ENCODE results near the gene NXPH1.
A peak's percentile ranks its signal among the peaks of the same experiment; 100 is the strongest.
"Not testable (repeated sequence)": the region's sequence is repeated elsewhere in the genome, so short reads cannot be mapped to it uniquely, and the experiment has no call there.

NXPH1 gene

GRCh38 chr7:8612584-8612983 lies 179.2 kb downstream of the NXPH1 start:
- no peak for DNase-seq

- DNase-seq = no peak
These were observed 179.8 kb downstream of the NXPH1 start for GRCh38 chr7:8613191-8613590.

DNA sequence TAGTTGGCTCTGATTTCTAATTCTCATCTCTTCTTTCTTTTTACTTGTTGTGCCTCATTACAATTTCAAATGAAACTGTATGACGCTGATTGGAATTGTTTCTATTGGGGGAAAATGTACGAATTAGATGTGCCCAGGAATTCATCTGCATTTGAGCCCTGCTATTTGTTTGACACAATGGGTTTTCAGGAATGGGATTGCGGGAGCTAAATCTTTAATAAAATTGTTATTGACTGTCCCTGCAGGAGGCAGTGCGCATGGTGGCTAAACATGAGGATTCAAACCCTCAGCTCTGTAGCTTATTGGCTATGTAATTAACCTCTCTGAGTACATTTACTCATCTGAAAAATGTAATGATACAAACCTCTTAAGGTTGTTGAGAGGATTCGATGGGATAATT lies 181.6 kb downstream of the NXPH1 start:
- no peak for DNase-seq

DNA sequence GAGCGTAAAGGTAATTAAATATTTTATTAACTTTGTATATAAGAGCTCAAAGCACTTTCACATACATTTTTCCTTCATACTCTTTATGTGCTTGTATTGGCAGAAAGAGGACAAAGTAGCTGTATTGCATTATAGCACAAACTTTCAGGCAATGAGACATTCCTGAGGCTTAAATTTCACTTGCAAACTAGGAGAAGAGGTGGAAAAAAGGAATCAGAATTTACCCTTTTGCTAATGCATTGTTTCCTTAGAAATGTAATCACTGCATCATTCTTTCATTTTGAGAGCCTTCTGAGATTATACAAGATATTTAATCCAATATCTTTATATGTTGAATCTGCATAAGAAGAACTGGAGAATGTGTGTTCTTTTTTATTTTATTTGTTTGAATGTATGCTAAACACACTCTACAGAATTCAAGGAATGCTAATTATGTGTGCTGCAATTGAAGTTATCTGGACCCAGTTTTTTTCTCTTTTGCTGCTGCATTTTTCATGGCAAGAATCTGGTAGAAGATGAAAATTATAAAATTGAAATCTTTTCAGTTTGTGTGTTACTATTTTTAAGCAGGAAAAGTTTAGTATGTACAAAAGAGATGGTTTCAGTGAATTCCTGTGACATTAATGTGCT lies 185.1 kb downstream of the NXPH1 start:
- no peak for DNase-seq

DNA sequence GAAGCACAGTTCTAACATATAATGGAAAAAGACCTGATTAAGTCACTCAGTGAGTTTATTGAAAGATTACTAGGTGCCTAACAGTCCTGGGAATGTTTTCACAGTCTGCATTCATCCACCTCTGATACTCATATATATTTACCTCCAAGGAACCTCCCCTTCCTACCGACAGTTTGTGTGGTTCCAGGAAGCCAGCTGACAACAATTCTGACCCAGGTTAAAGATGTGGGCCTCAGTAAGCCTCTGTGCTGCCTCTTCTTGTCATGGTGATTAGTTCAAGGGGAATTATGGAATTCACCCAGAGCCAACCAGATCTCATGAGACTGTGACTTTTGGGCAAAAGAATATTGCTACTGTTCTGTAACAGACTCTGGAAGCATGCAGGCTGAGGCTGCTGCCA lies 186.8 kb downstream of the NXPH1 start:
- DNase-seq = no peak

DNA sequence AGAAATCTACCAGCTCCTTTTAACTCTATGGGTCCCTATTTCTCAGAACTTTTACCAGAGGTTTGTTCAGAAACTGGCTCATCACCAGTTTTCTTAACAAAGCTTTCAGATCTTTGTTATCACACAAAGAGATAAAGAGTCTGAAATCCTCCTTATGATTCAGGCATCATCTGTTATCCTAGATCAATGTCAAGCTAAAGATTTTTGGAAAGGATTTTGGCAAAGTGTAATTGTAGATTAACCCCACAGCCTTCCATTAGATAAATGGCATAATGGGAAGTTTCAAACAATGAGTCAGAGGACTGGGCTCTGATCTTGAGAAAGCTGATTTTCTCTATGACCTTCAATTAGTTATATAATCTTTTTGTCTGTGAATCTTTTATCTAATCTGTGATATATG lies 192.2 kb downstream of the NXPH1 start:
- DNase-seq = no peak

GRCh38 chr7:8627325-8627724 lies 193.9 kb downstream of the NXPH1 start:
- peak; percentile 57 for DNase-seq

GRCh38 chr7:8628656-8629055 lies 195.2 kb downstream of the NXPH1 start:
- DNase-seq = no peak

GRCh38 chr7:8629504-8629903 lies 196.1 kb downstream of the NXPH1 start:
- DNase-seq = no peak

GRCh38 chr7:8637322-8637721 lies 203.9 kb downstream of the NXPH1 start:
- DNase-seq = peak; percentile 86

GRCh38 chr7:8638076-8638475 lies 204.7 kb downstream of the NXPH1 start:
- peak; percentile 100 for DNase-seq

DNA sequence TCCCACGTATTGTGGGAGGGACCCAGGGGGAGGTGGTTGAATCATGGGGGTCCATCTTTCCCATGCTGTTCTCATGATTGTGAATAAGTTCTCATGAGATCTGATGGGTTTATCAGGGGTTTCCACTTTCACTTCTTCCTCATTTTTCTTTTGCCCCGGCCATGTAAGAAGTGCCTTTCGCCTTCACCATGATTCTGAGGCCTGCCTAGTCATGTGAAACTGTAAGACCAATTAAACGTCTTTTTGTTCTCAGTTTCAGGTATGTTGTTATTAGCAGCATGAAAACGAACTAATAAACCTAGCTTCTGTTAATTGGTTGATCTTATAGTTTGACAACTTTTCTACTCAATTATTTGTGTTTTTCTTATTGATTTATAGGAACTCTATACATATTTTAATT lies 206.3 kb downstream of the NXPH1 start:
- DNase-seq = no peak

- no peak for DNase-seq
These were observed 207.3 kb downstream of the NXPH1 start for GRCh38 chr7:8640671-8641070.

DNA sequence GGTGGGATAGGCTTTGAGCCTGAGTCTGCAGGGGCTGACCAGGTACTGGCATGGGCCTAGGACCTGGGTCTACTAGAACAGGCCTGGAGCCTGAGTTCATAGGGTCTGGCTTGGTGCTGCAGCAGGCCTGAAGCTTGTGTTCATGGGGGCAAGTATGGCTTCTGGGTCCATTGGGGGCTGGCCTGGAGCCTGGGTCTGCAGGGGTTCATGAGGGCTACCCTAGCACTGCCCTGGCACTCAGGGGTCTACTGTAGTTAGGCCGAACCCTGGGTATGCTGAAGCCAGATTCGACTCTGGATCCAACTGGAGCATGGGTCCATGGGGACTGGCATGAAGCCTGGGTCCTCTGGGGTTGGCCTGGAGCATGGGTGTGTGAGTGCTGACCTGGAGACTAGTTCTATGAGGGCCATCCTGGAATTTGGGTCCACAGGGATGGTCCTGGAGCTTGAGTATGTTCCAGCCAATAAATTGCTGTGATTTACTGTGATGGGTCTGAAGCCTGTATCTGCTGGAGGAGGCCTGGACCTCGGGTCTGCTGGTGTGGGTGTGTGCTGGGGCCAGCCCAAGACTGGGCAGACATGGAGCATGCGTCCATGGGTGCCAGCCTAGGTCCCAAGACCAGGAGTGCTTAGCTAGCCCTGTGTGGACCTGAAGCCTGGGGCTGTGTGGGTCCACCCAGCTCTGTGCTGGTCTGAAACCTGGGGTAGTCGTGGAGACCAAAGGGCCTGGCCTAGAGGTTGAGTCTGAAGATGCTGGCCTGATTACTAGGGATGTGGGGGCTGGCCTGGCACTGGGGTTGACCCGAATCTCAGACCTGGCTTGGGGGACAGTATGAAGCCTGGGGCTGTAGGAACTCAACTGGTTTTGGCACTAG lies 235.5 kb downstream of the NXPH1 start:
- no peak for DNase-seq

DNA sequence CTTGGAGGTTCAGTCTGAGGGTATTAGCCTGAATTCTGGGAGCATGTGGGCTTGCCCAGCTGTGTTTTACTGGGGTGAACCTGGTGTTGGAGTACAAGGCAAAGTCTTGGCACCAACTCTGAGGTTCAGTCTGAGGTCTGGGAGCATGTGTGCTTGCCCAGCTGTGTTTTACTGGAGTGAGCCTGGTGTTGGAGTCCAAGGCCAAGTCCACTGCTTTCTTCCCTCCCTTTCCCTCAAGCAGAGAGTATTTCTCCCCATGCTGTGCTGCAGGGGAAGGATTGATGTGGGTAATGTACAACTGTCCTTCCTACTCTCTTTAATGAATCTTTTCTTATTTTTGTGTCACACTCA lies 236.1 kb downstream of the NXPH1 start:
- no peak for DNase-seq

DNA sequence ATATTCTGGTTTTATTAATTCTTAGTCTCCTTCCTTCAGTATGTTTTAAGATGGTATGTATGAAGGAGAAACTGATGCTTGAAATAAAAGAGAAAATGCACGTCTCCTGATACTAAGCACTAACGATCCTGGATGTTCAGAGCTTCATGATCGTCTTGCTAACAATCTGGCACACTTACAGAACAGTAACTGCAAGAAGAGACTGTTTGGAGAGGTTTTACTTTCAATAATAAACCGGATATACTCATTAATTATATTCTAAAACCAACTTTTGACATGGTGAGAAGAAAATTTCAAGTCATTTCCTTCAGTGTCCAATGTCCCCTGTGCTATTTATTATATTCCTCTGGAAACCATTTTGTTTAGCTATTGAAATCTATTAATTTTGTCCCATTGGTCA lies 251.0 kb downstream of the NXPH1 start:
- DNase-seq = no peak

DNA sequence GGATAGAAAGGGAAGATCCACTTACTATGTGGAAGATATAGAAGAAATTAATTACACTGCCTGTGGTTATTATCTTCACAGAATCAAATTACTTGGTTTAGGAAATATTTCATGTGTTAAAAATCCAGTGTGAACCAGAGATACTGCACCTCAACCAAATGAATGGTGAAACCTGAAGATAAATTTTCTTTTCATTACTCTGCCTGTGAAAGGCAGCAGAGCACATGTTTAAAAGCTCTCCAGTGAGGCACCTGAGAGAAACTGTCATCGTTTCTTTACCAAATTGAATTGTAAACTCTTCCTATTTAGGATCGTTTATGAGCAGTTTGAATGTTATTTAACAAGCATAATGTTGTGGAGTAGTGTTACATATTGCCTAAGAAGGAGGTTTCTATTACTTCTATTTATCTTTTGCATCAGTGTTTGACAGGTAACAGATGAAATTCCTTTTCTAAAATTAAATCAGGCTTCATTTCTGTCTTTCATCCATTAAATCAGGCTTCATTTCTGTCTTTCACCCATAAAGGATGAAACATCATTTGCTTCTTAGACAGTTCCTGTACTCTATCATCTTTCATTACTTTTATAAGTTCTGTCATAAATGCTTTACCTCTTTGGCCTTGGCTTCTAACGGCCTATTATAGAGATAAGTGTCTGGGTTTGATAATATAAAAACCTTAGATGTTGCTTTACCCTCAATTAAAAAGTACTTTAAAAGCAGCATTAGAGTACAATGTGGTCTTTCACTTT lies 266.6 kb downstream of the NXPH1 start:
- DNase-seq = peak; percentile 51

GRCh38 chr7:8702807-8703206 lies 269.4 kb downstream of the NXPH1 start:
- DNase-seq = no peak

GRCh38 chr7:8710124-8710523 lies 276.7 kb downstream of the NXPH1 start:
- DNase-seq = no peak

GRCh38 chr7:8714791-8715190 lies 281.4 kb downstream of the NXPH1 start:
- DNase-seq = no peak

DNA sequence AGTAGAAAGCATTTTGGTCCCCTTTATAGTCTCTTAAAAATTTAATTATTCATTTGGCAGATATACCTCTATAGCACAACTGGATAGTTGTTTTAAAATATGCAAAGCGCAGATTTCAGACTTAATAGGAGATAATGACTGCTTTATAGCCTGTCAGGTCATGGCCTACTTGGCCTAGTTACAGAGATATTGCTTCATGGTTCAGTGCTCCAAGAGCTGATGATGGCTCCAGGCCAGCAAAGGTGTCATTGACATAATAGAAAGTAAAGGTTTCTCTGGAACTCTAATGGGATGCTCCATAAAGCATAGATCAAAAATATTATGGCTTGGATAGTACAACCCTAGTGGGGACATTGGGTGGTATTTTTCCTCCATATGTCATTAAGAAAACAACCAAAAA lies 285.7 kb downstream of the NXPH1 start:
- peak; percentile 79 for DNase-seq

DNA sequence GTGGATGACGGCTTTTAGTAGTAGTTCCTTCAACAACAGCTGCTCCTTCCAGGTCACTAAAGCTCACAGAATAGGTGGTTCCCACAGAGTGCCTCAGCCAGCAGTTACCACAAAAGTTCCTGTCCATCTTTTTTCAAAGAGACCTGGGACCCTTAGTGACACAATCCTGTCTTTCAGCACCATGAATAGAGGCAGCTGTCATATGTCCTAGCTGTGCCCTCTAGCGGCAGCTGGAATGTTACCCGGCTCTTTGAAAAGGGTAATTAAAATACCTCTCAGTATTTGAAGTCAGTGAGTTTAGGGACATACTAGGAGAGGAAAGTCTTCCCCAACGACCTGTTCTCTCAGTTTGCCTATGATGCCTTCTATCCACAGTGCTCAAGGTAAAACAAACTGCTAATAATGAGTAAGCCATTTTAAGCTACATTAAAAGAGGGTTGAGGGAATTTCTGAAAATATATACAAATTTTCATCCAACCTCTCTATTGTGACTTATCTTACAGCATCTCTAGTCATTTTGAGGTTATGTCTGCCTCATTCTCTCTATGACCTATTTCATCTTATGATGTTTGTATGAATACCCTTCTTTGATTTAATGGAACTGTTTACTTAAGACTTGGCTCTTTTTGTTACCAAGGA lies 290.8 kb downstream of the NXPH1 start:
- DNase-seq = peak; percentile 75

GRCh38 chr7:8731756-8732155 lies 298.3 kb downstream of the NXPH1 start:
- not testable (repeated sequence) for DNase-seq
